ENCODE results near the gene TBC1D4.

GRCh38 chr13:75511051-75511625 lies 29.2 kb upstream of the TBC1D4 start:
- no peak for TF ChIP-seq CTCF (IDR thresholded peaks at IDR 0.05)
- no peak for TF ChIP-seq POLR2A (IDR thresholded peaks at IDR 0.05)
- TF ChIP-seq EP300 (IDR thresholded peaks at IDR 0.05), result no peak
